SU-DHL-6 (cell line): ENCODE measurements around the gene KAT6B.

ENCODE experiments used
- H2AFZ ChIP-seq: fragments of 200-600 bp; sonication (generic); 2 replicates; pipeline ENCODE4 v1.6.1; 2014; ENCODE audit warnings: low read depth, mild to moderate bottlenecking, moderate library complexity, mixed read lengths, antibody characterized with exemption, low read length; ENCODE audit not compliant: severe bottlenecking
- H3F3A ChIP-seq: fragments of 200-600 bp; shearing (Covaris generic); 2 replicates; pipeline ENCODE4 v1.6.0; 2016; ENCODE audit warnings: antibody characterized with exemption, mild to moderate bottlenecking; ENCODE audit not compliant: insufficient read depth
- H3K27ac ChIP-seq: fragments of 200-600 bp; sonication (generic); 2 replicates; pipeline ENCODE4 v1.5.1; 2016; ENCODE audit warnings: low read depth, mild to moderate bottlenecking, low read length, moderate library complexity, mixed read lengths
- H3K27me3 ChIP-seq: fragments of 200-600 bp; sonication (generic), shearing (Covaris generic); 2 replicates; pipeline ENCODE4 v1.6.0; 2014; ENCODE audit warnings: mild to moderate bottlenecking, low read length
- H3K36me3 ChIP-seq: fragments of 200-600 bp; sonication (generic); 2 replicates; pipeline ENCODE4 v1.6.1; 2014; ENCODE audit warnings: mild to moderate bottlenecking, low read length, mixed read lengths
- H3K4me2 ChIP-seq: fragments of 300-600, 200-600 bp; shearing (Covaris generic), sonication (generic); 2 replicates; pipeline ENCODE4 v1.6.0; 2014; ENCODE audit warnings: low read length, low read depth, mild to moderate bottlenecking; ENCODE audit not compliant: poor library complexity, severe bottlenecking
- H3K4me3 ChIP-seq: fragments of 200-600 bp; sonication (generic); 2 replicates; pipeline ENCODE4 v1.5.1; 2014; ENCODE audit warnings: antibody characterized with exemption, low read length, mild to moderate bottlenecking, mixed read lengths; ENCODE audit not compliant: insufficient read depth, poor library complexity, severe bottlenecking
- H3K79me2 ChIP-seq: fragments of 200-600 bp; sonication (generic); 2 replicates; pipeline ENCODE4 v1.6.1; 2014; ENCODE audit warnings: mild to moderate bottlenecking, low read length, moderate library complexity; ENCODE audit not compliant: insufficient read depth
- H3K9ac ChIP-seq: fragments of 200-600 bp; sonication (generic); 2 replicates; pipeline ENCODE4 v1.7.0; 2014; ENCODE audit warnings: mild to moderate bottlenecking, low read length
- H3K9me2 ChIP-seq: fragments of 200-600 bp; sonication (generic); replicated peaks from 2 replicates; pipeline ENCODE4 v1.6.1; 2014; ENCODE audit warnings: low read length; ENCODE audit not compliant: insufficient read depth
- H3K9me3 ChIP-seq: fragments of 200-600 bp; sonication (generic); 2 replicates; pipeline ENCODE4 v1.6.1; 2014; ENCODE audit warnings: low read length, mixed read lengths; ENCODE audit not compliant: insufficient read depth
- H4K20me1 ChIP-seq: fragments of 200-600 bp; sonication (generic); 2 replicates; pipeline ENCODE4 v1.6.1; 2014; ENCODE audit warnings: low read depth, mild to moderate bottlenecking, antibody characterized with exemption, low read length, moderate library complexity, mixed read lengths
- CTCF ChIP-seq: fragments of 200-600 bp; sonication (generic); IDR thresholded peaks from one replicate; pipeline ENCODE4 v1.5.1; 2017; ENCODE audit warnings: antibody characterized with exemption, mild to moderate bottlenecking, low read length, moderate library complexity; ENCODE audit not compliant: insufficient read depth, poor library complexity, severe bottlenecking
- EZH2phosphoT487 ChIP-seq: fragments of 200-600 bp; sonication (generic), shearing (Covaris generic); conservative IDR thresholded peaks from 2 replicates; pipeline ENCODE4 v1.6.1; 2018; ENCODE audit warnings: mild to moderate bottlenecking, antibody characterized with exemption, low read length, moderate library complexity, mixed read lengths

Gene KAT6B

GRCh38 chr10:74888962-74889661, 62.7 kb downstream of the KAT6B start:
- Histone ChIP-seq H3K27ac (no peak overlapping the region), H3F3A (no peaks in the 10 kb centered on the region), H3K79me2 (no peaks in the 10 kb centered on the region; the same call in 1 of the 2 replicates), H3K4me3 (no peak overlapping the region), H3K9me2 (no peaks in the 10 kb centered on the region), H2AFZ (no peak overlapping the region), H4K20me1 (peaks cover 3% of the 10 kb centered on the region; the same call in 1 of the 2 replicates), H3K9me3 (no peaks in the 10 kb centered on the region), H3K4me2 (no peak overlapping the region), H3K27me3 (no peaks in the 10 kb centered on the region), H3K9ac (no peak overlapping the region), H3K36me3 (no peaks in the 10 kb centered on the region)
- TF ChIP-seq EZH2phosphoT487 = no peak
- TF ChIP-seq CTCF = no peak

- Histone ChIP-seq H4K20me1 (peaks cover 3% of the 10 kb centered on the region; the same call in 1 of the 2 replicates), H3K79me2 (no peaks in the 10 kb centered on the region; the same call in 1 of the 2 replicates), H2AFZ (no peak overlapping the region), H3K27me3 (no peaks in the 10 kb centered on the region), H3F3A (no peaks in the 10 kb centered on the region), H3K9me3 (no peaks in the 10 kb centered on the region), H3K4me2 (no peak overlapping the region), H3K9me2 (no peaks in the 10 kb centered on the region), H3K9ac (no peak overlapping the region), H3K27ac (no peak overlapping the region), H3K4me3 (no peak overlapping the region), H3K36me3 (no peaks in the 10 kb centered on the region)
- TF ChIP-seq EZH2phosphoT487 (no peak), CTCF (no peak)
Measured at GRCh38 chr10:74889662-74889998, 63.2 kb downstream of the KAT6B start.

GRCh38 chr10:74890460-74890859, 64.1 kb downstream of the KAT6B start:
- no peaks in the 10 kb centered on the region for H3K36me3 ChIP-seq
- no peaks in the 10 kb centered on the region; the same call in 1 of the 2 replicates for H3K79me2 ChIP-seq

More at GRCh38 chr10:74890460-74890859, 64.1 kb downstream of the KAT6B start:
- TF ChIP-seq CTCF (no peak), EZH2phosphoT487 (no peak)
- no peak overlapping the region for H3K4me2 ChIP-seq
- H3K9ac ChIP-seq = no peak overlapping the region
- peaks cover 3% of the 10 kb centered on the region; the same call in 1 of the 2 replicates for H4K20me1 ChIP-seq
- H3K9me2 ChIP-seq = no peaks in the 10 kb centered on the region
- H3K27ac ChIP-seq = no peak overlapping the region
- H3K9me3 ChIP-seq = no peaks in the 10 kb centered on the region
- H3K27me3 ChIP-seq = no peaks in the 10 kb centered on the region
- no peaks in the 10 kb centered on the region for H3F3A ChIP-seq
- no peak overlapping the region for H3K4me3 ChIP-seq
- H2AFZ ChIP-seq = no peak overlapping the region
